GM12891 (cell line): ENCODE data around the gene CCL28.

Experiments used
- POLR2A ChIP-seq: IDR thresholded peaks from 2 replicates; pipeline ENCODE4 v1.6.1; 2011; ENCODE audit warnings: low read depth, low read length, control low read depth
- POU2F2 ChIP-seq: IDR thresholded peaks from 2 replicates; pipeline ENCODE4 v1.6.1; 2011; ENCODE audit warnings: low read depth, mild to moderate bottlenecking, control low read depth, low read length, moderate library complexity
- TAF1 ChIP-seq: IDR thresholded peaks from 2 replicates; pipeline ENCODE4 v1.6.1; 2011; ENCODE audit warnings: low read depth, low read length, control low read depth

- TF ChIP-seq TAF1 (no peak), POU2F2 (no peak), POLR2A (no peak)
These were observed 13.8 kb upstream of the CCL28 start for GRCh38 chr5:43425983-43426382.
